Thyroid gland (tissue), 4 donors: ENCODE measurements around the gene LRRC40.

Experiments
- POLR2A ChIP-seq, 2 donors: fragments of 450-650 bp; IDR thresholded peaks; one replicate each; pipeline ENCODE4 v1.6.1; 2017; ENCODE audit warnings: antibody characterized with exemption in 2 of 2, mild to moderate bottlenecking in 2 of 2, moderate library complexity in 1 of 2
- TF ChIP-seq, protein P1 (sequence below), 6 experiments: fragments of 200-600 bp in 3 of 6; fragments of 450-650 bp in 3 of 6; sonication (generic) in 3 of 6; IDR thresholded peaks; one replicate each; pipeline ENCODE4 v1.5.1; 2016 to 2019; ENCODE audit warnings: antibody characterized with exemption in 6 of 6, mild to moderate bottlenecking in 2 of 6, inconsistent platforms in 1 of 6, moderate library complexity in 1 of 6

- TF ChIP-seq POLR2A (IDR thresholded peaks at IDR 0.05): no peak
- TF ChIP-seq, protein P1, sequence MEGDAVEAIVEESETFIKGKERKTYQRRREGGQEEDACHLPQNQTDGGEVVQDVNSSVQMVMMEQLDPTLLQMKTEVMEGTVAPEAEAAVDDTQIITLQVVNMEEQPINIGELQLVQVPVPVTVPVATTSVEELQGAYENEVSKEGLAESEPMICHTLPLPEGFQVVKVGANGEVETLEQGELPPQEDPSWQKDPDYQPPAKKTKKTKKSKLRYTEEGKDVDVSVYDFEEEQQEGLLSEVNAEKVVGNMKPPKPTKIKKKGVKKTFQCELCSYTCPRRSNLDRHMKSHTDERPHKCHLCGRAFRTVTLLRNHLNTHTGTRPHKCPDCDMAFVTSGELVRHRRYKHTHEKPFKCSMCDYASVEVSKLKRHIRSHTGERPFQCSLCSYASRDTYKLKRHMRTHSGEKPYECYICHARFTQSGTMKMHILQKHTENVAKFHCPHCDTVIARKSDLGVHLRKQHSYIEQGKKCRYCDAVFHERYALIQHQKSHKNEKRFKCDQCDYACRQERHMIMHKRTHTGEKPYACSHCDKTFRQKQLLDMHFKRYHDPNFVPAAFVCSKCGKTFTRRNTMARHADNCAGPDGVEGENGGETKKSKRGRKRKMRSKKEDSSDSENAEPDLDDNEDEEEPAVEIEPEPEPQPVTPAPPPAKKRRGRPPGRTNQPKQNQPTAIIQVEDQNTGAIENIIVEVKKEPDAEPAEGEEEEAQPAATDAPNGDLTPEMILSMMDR (IDR thresholded peaks at IDR 0.05): no peak
Measured at GRCh38 chr1:70204139-70204538, 1.2 kb downstream of the LRRC40 start.
